MCF 10A (cell line): ENCODE measurements around the gene KCMF1. TPM values are rescaled to one million over a fixed set of nuclear protein-coding genes. Genes with fewer than 3 reads are reported as not detected.
A peak's percentile ranks its signal among the peaks of the same experiment; 100 is the strongest.

ENCODE experiments used
- BruUV-seq: library from RNA; stranded (reverse); fragments of 400-500 nt; replicated peaks from 2 replicates; lab custom pipeline; 2021; lab: Mats Ljungman, UMichigan
- CTCF ChIA-PET: fragments of 300-600 bp; sonication (Branson Sonifier 250); formaldehyde crosslinking; extraction: SDS; loops from one replicate; lab custom pipeline; 2021; ENCODE audit warnings: antibody characterized with exemption, inconsistent platforms; lab: Yijun Ruan, JAX
- POLR2A ChIA-PET: fragments of 300-600, 350-650 bp; sonication (Branson Sonifier 250); formaldehyde crosslinking; extraction: SDS; loops from one replicate; lab custom pipeline; 2020; ENCODE audit warnings: antibody characterized with exemption, inconsistent platforms; lab: Yijun Ruan, JAX
- DNase-seq: peaks from one replicate; pipeline ENCODE4 v3.0.0-alpha.2; 2018; ENCODE audit not compliant: unreplicated experiment
- H3K27ac Mint-ChIP-seq: one replicate; pipeline ENCODE4 v1.8.0; 2022; ENCODE audit warnings: mild to moderate bottlenecking, low read depth, mixed read lengths; ENCODE audit not compliant: unreplicated experiment
- H3K27me3 Mint-ChIP-seq: one replicate; pipeline ENCODE4 v1.8.0; 2022; ENCODE audit warnings: mixed read lengths; ENCODE audit not compliant: insufficient read depth, unreplicated experiment
- H3K36me3 Mint-ChIP-seq: one replicate; pipeline ENCODE4 v1.8.0; 2022; ENCODE audit warnings: mild to moderate bottlenecking, moderate library complexity, mixed read lengths; ENCODE audit not compliant: insufficient read depth, unreplicated experiment
- H3K4me1 Mint-ChIP-seq: one replicate; pipeline ENCODE4 v1.8.0; 2022; ENCODE audit warnings: mixed read lengths; ENCODE audit not compliant: insufficient read depth, unreplicated experiment
- H3K4me3 Mint-ChIP-seq: one replicate; pipeline ENCODE4 v1.8.0; 2022; ENCODE audit warnings: mild to moderate bottlenecking, moderate library complexity, mixed read lengths; ENCODE audit not compliant: unreplicated experiment
- H3K9me3 Mint-ChIP-seq: one replicate; pipeline ENCODE4 v1.8.0; 2022; ENCODE audit warnings: mixed read lengths; ENCODE audit not compliant: unreplicated experiment
- intact Hi-C: fragments of 100-400 bp; cut with micrococcal nuclease; formaldehyde crosslinking; loops from 2 replicates; pipeline ENCODE4 v1.14.1; 2022
- total RNA-seq: library from RNA; stranded (reverse); gene quantifications from 2 replicates; pipeline ENCODE4 v1.2.3, GENCODE V29; 2022
- TF ChIP-seq, protein P1 (sequence below): fragments of 200-600 bp; IDR thresholded peaks from one replicate; pipeline ENCODE4 v1.8.0; 2022; ENCODE audit warnings: antibody characterized with exemption, mild to moderate bottlenecking; ENCODE audit not compliant: unreplicated experiment

The KCMF1 gene
- total RNA-seq, 1 experiment from 2014 or later, result 170 TPM

DNA sequence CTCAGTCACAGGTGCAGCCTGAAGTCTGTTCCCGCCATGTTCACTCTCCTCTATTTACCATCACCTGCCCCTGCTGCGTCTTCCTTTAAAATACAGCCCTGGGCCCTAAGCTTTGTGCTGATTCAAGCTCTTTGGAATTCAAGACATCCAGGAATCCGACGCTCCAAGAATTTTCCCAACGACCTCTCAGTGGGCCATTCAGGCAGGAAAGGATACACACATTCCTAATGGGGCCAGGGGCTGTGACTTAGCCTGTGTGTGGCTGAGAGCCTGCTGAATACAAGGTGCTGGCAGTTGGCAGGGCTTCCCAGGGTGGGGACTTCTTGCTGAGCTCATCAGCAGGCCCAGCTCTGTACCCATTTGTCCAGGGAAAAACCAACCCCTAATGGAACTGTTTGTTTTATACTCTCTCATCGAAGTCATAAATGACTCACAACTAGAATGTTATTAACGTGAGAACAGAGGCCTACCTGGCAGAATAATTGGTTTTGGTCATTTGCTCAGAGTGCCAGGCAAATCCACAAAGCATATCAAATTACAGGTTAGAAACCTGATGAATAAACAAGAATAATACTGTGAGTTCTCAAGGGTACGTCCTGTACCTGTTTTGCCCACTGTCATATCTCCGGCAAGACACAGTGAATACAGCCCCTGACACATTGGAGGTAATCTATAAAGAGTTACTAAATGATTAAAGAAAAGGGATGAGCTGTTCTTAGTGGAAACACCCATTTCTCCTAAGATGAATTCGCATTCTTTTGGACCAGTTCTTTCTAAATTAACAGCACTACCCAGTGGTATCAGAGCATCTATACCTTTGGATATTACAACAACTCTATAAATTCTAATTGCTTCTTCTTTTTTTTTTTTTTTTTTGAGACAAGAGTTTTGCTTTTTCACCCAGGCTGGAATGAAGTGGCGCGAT, 12.6 kb upstream of the KCMF1 start:
- H3K27me3 Mint-ChIP-seq, result no peaks in the 10 kb centered on the region
- peak overlapping the region; percentile 54 for H3K4me3 Mint-ChIP-seq
- BruUV-seq, result TSS peak; percentile 86
- peak; percentile 97 for DNase-seq
- peaks cover 37% of the 10 kb centered on the region for H3K4me1 Mint-ChIP-seq
- peak overlapping the region; percentile 98 for H3K27ac Mint-ChIP-seq
- peaks cover 7% of the 10 kb centered on the region for H3K9me3 Mint-ChIP-seq
- peaks cover 27% of the 10 kb centered on the region for H3K36me3 Mint-ChIP-seq
- intact Hi-C loops, result loop anchor here (1.0 to 2.0 kb wide), 2 partner anchors 33 to 56 kb away; no protein-coding TSS in a partner anchor
- CTCF ChIA-PET, result interaction anchor here (0.6 to 3.5 kb wide), 14 partner anchors 9 to 610 kb away, joined by 3 to 23 read pairs (median 3); no protein-coding TSS in a partner anchor
- POLR2A ChIA-PET, result interaction anchor here (0.5 to 8.1 kb wide), 21 partner anchors 13 to 869 kb away, joined by 3 to 198 read pairs (median 6); partner anchors contain the start of genes ELMOD3, KCMF1, RETSAT and TGOLN2
- TF ChIP-seq, protein P1, sequence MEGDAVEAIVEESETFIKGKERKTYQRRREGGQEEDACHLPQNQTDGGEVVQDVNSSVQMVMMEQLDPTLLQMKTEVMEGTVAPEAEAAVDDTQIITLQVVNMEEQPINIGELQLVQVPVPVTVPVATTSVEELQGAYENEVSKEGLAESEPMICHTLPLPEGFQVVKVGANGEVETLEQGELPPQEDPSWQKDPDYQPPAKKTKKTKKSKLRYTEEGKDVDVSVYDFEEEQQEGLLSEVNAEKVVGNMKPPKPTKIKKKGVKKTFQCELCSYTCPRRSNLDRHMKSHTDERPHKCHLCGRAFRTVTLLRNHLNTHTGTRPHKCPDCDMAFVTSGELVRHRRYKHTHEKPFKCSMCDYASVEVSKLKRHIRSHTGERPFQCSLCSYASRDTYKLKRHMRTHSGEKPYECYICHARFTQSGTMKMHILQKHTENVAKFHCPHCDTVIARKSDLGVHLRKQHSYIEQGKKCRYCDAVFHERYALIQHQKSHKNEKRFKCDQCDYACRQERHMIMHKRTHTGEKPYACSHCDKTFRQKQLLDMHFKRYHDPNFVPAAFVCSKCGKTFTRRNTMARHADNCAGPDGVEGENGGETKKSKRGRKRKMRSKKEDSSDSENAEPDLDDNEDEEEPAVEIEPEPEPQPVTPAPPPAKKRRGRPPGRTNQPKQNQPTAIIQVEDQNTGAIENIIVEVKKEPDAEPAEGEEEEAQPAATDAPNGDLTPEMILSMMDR, result no peak

- CTCF ChIA-PET, result interaction anchor here (0.7 to 3.0 kb wide), 8 partner anchors 8 to 341 kb away, joined by 3 to 23 read pairs (median 4); no protein-coding TSS in a partner anchor
- peak overlapping the region; percentile 98 for H3K27ac Mint-ChIP-seq
- H3K4me1 Mint-ChIP-seq, result peaks cover 45% of the 10 kb centered on the region
- POLR2A ChIA-PET, result interaction anchor here (0.8 to 8.1 kb wide), 15 partner anchors 12 to 396 kb away, joined by 3 to 198 read pairs (median 9); partner anchors contain the start of genes ELMOD3, KCMF1, RETSAT and TGOLN2
- intact Hi-C loops, result loop anchor here (2.0 kb wide), 1 partner anchor 56 kb away; no protein-coding TSS in a partner anchor
- H3K4me3 Mint-ChIP-seq, result peak overlapping the region; percentile 54
- peaks cover 35% of the 10 kb centered on the region for H3K36me3 Mint-ChIP-seq
- TF ChIP-seq, protein P1, result no peak
- DNase-seq, result peak; percentile 77
- H3K9me3 Mint-ChIP-seq, result peaks cover 7% of the 10 kb centered on the region
- no TSS peak for BruUV-seq
- no peaks in the 10 kb centered on the region for H3K27me3 Mint-ChIP-seq
Observed at GRCh38 chr2:84959095-84959565, 11.8 kb upstream of the KCMF1 start.

GRCh38 chr2:84959566-84960506, 11.1 kb upstream of the KCMF1 start:
- peak; percentile 52 for DNase-seq
- peaks cover 7% of the 10 kb centered on the region for H3K9me3 Mint-ChIP-seq
- peak overlapping the region; percentile 98 for H3K27ac Mint-ChIP-seq
- intact Hi-C loops, result loop anchor here (2.0 kb wide), 1 partner anchor 55 kb away; no protein-coding TSS in a partner anchor
- peaks cover 50% of the 10 kb centered on the region for H3K4me1 Mint-ChIP-seq
- no peaks in the 10 kb centered on the region for H3K27me3 Mint-ChIP-seq
- no peak overlapping the region for H3K4me3 Mint-ChIP-seq
- CTCF ChIA-PET, result interaction anchor here (0.8 to 3.0 kb wide), 4 partner anchors 13 to 55 kb away, joined by 3 to 23 read pairs (median 6); no protein-coding TSS in a partner anchor
- peaks cover 42% of the 10 kb centered on the region for H3K36me3 Mint-ChIP-seq
- TF ChIP-seq, protein P1, result no peak
- BruUV-seq, result no TSS peak
- POLR2A ChIA-PET, result interaction anchor here (0.7 to 8.1 kb wide), 11 partner anchors 12 to 395 kb away, joined by 3 to 198 read pairs (median 12); partner anchors contain the start of genes ELMOD3, KCMF1, RETSAT and TMSB10
